HG02981 (cell line): ENCODE results near the gene MTHFD1L.
"Not testable (repeated sequence)": the region's sequence is repeated elsewhere in the genome, so short reads cannot be mapped to it uniquely, and the experiment has no call there.

ENCODE experiments used
- ATAC-seq: cut with Tn5 transposase; IDR thresholded peaks from one replicate; pipeline ENCODE4 v1.9.1; 2021; ENCODE audit warnings: mild to moderate bottlenecking, moderate library complexity; ENCODE audit not compliant: unreplicated experiment

Gene MTHFD1L

GRCh38 chr6:151036211-151036721, 170.8 kb downstream of the MTHFD1L start:
- not testable (repeated sequence) for ATAC-seq

- ATAC-seq = no peak
These were observed 171.6 kb downstream of the MTHFD1L start for GRCh38 chr6:151036869-151037680.

- no peak for ATAC-seq
These were observed 173.1 kb downstream of the MTHFD1L start for GRCh38 chr6:151038616-151039015.

DNA sequence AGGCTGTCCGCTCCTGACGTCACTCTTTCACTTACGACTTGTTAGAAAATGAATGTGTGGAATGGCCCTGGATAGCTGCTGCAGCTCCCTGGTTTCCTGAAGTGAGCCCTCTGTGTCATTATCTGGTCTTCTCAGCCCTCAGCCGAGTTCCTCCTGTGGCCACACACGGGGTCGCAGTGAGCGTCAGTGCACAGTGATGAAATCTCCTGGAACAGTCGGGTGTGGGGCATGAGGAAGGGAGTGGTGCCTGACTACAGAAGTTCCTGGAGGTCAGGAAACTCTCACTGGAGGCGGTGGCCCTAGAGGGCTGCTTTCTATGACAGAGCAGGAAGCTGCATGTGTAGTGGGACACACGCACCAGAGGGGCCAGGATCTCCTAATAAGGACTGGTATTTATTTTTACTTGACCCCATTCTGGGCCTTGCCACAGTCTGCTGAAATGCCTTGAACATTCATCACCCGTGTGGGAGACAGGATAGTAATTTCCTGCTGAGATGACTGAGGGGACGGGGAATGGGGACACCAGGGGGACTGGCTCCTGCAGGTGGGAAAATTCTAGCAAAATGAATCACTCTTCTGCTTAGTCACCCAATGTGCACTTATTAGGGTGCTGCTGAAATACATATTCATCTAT, 175.5 kb downstream of the MTHFD1L start:
- ATAC-seq = not testable (repeated sequence)

- ATAC-seq = no peak
These were observed 176.2 kb downstream of the MTHFD1L start for GRCh38 chr6:151041686-151042085.

DNA sequence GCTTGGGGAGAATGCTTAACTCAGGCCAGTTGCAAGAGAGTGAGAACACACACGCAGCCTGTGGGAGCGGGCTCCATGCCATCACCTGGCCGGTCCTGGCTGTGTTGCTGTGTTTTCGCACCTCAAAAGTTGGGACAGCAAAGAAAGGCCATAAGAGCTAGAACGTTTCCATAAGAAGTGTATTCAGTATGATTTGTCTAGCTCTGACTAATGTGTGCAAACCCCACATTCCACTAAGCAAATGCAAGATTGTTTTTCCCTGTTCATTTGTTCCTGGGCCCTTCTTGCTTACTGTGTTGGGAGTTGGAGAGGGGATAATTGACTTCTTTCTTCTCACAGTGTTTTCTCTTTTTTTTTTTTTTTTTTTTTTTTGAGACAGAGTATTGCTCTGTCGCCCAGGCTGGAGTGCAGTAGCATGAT, 177.4 kb downstream of the MTHFD1L start:
- not testable (repeated sequence) for ATAC-seq

DNA sequence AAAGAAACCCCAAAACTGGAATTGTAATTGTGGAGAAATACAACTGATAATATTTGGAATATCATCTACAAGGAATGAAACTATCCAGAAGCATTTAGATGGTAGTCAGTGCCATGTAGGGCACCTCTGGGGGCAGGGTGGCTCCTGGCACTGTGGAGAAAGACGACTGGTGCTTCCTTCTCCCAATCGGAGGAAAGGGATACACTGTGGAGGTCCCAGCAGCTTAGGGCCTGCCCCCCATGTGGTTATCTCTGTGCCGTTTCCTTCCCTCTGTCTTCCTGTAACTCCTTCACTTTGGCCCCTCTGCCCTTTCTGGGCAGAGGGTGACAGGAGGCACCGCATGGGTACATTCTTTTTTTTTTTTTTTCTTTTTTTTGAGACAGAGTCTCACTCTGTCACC, 178.4 kb downstream of the MTHFD1L start:
- no peak for ATAC-seq

DNA sequence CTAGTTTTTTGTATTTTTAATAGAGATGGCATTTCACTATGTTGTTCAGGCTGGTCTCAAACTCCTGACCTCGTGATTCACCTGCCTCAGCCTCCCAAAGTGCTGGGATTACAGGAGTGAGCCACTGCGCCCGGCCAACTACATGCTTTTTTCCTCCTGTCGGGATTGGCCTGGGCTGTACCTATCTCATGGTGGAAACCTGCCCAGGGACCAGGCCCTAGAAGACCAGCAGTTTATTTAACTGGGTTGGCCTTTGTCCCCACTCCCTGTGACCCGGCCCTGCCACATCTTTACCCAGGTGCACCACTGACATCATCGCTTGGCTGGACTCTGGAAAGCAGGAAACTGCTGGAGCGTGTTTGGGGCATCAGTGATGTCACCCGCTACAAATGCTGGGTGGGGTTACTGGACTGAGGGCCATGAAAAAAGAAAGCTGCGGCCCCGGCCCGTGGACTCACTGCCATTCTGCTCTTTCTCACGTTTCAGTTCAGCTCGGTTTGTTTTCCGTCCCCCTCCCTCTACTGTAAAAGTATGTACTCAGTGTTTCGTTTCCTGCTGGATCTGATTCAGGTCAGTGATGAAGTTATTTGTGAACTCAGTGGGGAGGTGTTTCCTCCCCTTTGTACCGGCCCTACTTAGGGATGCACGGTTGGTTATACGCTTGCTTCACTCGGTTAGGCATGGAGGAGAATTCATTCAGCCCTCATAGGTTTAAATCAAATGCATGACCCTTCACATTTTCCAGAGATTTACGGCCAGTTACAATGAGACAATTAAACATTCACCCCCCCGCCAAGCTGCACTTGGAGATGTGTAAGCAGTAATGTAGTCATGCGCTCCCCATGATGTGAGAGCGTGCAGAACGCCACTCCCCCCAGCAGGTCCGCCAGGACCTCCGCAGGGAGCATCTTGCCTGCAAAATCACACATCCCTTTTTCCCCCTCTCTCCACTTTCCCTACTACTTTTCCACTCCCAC, 179.3 kb downstream of the MTHFD1L start:
- no peak for ATAC-seq

- not testable (repeated sequence) for ATAC-seq
These were observed 180.2 kb downstream of the MTHFD1L start for GRCh38 chr6:151045511-151046222.

DNA sequence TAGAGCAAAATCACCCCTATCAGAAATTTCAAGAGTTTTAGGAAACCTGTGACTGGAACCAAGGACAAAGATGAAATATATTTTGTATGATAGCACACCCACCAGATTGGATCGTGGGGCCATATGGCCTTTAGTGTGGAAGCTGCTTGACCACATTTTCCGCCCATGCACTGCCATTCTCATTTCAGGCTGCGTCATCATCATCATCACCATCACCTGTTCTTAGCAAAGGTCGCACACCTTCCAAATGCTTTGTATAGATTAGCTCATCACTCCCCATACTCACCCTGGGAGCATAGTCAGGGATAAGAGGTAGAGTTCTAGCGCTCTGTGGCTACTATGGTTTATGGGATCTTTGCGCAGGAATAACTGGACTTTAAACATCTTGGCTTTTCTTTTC, 185.7 kb downstream of the MTHFD1L start:
- ATAC-seq = no peak

- ATAC-seq = no peak
These were observed 186.6 kb downstream of the MTHFD1L start for GRCh38 chr6:151052021-151052646.

- no peak for ATAC-seq
These were observed 188.8 kb downstream of the MTHFD1L start for GRCh38 chr6:151054306-151054705.

- no peak for ATAC-seq
These were observed 190.9 kb downstream of the MTHFD1L start for GRCh38 chr6:151056230-151056907.

GRCh38 chr6:151057061-151057460, 191.6 kb downstream of the MTHFD1L start:
- no peak for ATAC-seq

GRCh38 chr6:151058021-151058733, 192.7 kb downstream of the MTHFD1L start:
- no peak for ATAC-seq

DNA sequence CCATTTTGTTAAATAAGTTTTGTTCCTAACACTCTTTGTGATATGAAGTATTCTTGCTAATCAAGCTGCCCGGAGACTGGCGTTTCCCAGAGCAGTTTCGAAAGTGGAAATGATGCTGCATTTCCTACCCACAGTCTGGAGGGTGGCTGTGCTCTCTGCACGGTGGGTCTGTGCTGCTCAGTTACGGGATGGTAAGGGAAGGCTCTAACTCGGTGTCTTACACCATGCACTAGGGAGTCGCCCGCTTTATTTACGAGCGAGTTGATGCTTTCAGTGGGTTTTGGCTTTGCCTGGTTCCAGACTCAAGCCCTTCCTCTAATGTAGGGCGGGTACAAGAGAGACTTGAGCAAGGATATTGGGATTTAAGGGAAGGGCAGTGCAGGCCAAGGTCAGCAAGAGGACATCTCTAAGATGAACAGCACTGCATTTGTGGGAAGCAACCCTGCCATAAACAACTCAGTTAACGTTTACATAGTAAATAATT, 194.2 kb downstream of the MTHFD1L start:
- ATAC-seq = no peak

DNA sequence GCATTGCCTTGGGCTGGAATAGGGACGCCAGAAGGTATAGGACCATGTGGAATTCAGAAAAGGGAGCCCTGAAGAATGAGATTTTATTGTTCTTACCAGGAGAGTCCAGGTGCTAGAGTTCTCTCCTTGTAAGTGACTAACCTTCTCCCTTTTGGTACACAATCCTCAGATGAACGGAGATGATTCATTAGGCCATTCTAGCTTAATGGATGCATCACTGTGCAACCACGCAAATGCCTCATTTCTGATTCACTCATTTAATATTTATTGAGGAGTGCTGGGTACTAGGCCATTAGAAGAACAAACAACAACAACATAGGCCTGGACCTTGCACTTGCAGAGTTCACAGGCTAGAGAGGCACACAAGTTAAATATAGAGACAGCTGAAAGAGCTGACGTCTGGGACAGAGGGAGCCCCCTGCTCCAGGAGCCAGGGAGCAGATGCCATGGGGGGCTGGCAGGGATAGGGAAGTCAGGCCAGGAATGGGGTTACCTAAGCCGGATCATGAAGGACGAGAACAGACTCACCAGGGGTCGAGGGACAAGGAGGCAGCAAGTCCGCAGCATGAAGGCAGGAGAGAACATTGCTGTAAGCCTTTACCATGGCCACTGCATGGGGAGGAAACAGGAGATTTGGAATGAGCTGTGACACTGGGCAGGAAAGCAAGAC, 194.7 kb downstream of the MTHFD1L start:
- ATAC-seq = no peak
